Activated CD4-positive, alpha-beta T cell treated with anti-CD3 and anti-CD28 coated beads, Interleukin-2, amount 10 ng/mL, durations not matched to agents 7 days and 5 days (primary cell): ENCODE results near the gene SLC25A3. TPM values are rescaled to one million over a fixed set of nuclear protein-coding genes. Genes with fewer than 3 reads are reported as not detected.
"Not testable (repeated sequence)": the region's sequence is repeated elsewhere in the genome, so short reads cannot be mapped to it uniquely, and the experiment has no call there.

Experiments
- CTCF ChIA-PET: fragments of 350-600 bp; sonication (Branson Sonifier 250); formaldehyde crosslinking; loops from one replicate; lab custom pipeline; 2021; ENCODE audit warnings: antibody characterized with exemption; lab: Charles Lee
- POLR2A ChIA-PET: fragments of 350-600 bp; sonication (Branson Sonifier 250); formaldehyde crosslinking; loops from one replicate; lab custom pipeline; 2021; ENCODE audit warnings: antibody characterized with exemption; lab: Charles Lee
- DNase-seq: peaks from one replicate; pipeline ENCODE4 v3.0.0-alpha.2; 2020
- H3K27ac Mint-ChIP-seq: one replicate; pipeline ENCODE4 v1.8.0; 2021; ENCODE audit warnings: mild to moderate bottlenecking, moderate library complexity, mixed read lengths
- H3K27me3 Mint-ChIP-seq: one replicate; pipeline ENCODE4 v1.8.0; 2021; ENCODE audit warnings: mixed read lengths
- H3K36me3 Mint-ChIP-seq: one replicate; pipeline ENCODE4 v1.8.0; 2021; ENCODE audit warnings: low read depth, mixed read lengths
- H3K4me1 Mint-ChIP-seq: one replicate; pipeline ENCODE4 v1.8.0; 2021; ENCODE audit warnings: mixed read lengths
- H3K4me3 Mint-ChIP-seq: one replicate; pipeline ENCODE4 v1.8.0; 2021; ENCODE audit warnings: mild to moderate bottlenecking, moderate library complexity, mixed read lengths
- H3K9me3 Mint-ChIP-seq: one replicate; pipeline ENCODE4 v1.8.0; 2021; ENCODE audit warnings: mixed read lengths
- total RNA-seq, 2 experiments: library from RNA; stranded (reverse); gene quantifications; one replicate each; pipeline ENCODE4 v1.2.3, GENCODE V29; 2021

Gene SLC25A3
- total RNA-seq, 2 experiments from 2014 or later, result 333 to 355 TPM

DNA sequence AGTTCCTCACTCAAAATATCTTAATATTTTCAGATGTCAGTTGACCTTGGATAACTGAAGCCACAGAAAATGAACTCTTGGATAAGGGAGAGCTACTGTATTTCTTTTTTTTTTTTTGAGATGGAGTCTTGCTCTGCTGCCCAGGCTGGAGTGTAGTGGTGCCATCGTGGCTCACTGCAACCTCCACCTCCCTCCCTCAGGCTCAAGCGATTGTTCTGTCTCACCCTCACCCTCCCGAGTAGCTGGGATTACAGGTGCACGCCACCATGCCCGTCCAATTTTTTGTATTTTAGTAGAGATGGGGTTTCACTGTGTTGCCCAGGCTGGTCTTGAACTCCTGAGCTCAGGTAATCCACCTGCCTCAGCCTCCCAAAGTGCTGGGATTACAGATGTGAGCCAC is 3.8 kb downstream of the SLC25A3 start:
- CTCF ChIA-PET, result interaction anchor here (0.7 to 1.5 kb wide), 4 partner anchors 9 to 41 kb away, joined by 3 to 4 read pairs (median 4); no protein-coding TSS in a partner anchor
- DNase-seq, H3K27ac Mint-ChIP-seq, H3K4me3 Mint-ChIP-seq, H3K9me3 Mint-ChIP-seq, H3K27me3 Mint-ChIP-seq, POLR2A ChIA-PET: not testable (repeated sequence)
- Mint-ChIP-seq H3K36me3 (peaks cover 62% of the 10 kb centered on the region), H3K4me1 (peaks cover 33% of the 10 kb centered on the region)

DNA sequence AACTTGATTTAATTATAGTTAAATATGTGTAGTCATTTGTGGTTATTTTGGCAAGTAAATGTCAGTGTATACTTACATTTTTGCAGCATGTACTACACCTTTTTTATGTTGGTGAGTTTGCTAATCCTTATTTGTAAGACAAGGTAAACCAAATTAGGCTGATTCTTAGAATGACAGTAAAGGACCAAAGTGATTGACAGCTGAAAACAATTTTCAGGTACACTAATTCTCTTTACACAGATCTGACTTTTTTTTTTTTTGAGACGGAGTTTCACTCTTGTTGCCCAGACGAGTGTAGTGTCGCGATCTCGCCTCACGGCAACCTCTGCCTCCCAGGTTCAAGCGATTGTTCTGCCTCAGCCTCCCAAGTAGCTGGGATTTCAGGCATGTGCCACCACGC is 8.4 kb downstream of the SLC25A3 start:
- no peaks in the 10 kb centered on the region for H3K27me3 Mint-ChIP-seq
- POLR2A ChIA-PET, result interaction anchor here (0.5 kb wide), 1 partner anchor 38 kb away, joined by 3 read pairs; no protein-coding TSS in a partner anchor
- H3K4me1 Mint-ChIP-seq, result peaks cover 16% of the 10 kb centered on the region
- H3K9me3 Mint-ChIP-seq, result no peaks in the 10 kb centered on the region
- no peak overlapping the region for H3K4me3 Mint-ChIP-seq
- H3K27ac Mint-ChIP-seq, result no peak overlapping the region
- CTCF ChIA-PET, result interaction anchor here (0.6 to 1.4 kb wide), 4 partner anchors 11 to 49 kb away, joined by 3 to 7 read pairs (median 4); no protein-coding TSS in a partner anchor
- H3K36me3 Mint-ChIP-seq, result peaks cover 48% of the 10 kb centered on the region
- DNase-seq, result no peak

DNA sequence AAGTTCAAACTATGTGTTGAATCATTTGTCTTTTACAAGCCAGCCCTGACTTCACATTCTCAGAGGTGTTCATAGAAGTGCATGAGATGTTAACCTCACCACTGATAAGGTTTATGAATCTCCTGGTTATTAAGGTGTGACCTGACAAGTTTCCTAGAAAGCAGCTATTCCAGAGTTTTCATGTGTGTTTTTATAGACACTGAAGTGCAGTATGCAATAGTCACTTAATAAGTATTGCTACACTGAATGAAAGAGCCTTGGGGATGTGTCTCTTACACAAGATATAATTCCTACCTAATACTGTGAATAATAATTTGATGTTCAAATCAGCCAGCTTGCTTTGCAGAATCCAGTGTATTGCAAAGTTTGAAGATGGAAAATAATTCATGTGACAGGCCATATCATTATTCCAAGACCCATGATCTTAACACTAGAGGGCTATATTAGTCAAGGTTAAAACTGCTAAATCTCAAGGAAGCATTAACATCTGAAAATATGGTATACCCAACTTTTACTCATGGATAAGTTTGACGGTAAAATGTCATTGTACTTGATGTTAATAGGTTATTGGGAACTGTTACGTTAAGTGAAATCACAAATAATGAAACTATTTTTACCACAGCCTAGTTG is 13.0 kb downstream of the SLC25A3 start:
- Mint-ChIP-seq H3K27me3 (no peaks in the 10 kb centered on the region), H3K9me3 (no peaks in the 10 kb centered on the region), H3K4me3 (no peak overlapping the region), H3K36me3 (peaks cover 16% of the 10 kb centered on the region), H3K4me1 (peaks cover 12% of the 10 kb centered on the region), H3K27ac (no peak overlapping the region)
- ChIA-PET POLR2A (no interaction called here), CTCF (interaction anchor here (1.1 kb wide), 2 partner anchors 10 to 26 kb away, joined by 3 read pairs; no protein-coding TSS in a partner anchor)
- no peak for DNase-seq

DNA sequence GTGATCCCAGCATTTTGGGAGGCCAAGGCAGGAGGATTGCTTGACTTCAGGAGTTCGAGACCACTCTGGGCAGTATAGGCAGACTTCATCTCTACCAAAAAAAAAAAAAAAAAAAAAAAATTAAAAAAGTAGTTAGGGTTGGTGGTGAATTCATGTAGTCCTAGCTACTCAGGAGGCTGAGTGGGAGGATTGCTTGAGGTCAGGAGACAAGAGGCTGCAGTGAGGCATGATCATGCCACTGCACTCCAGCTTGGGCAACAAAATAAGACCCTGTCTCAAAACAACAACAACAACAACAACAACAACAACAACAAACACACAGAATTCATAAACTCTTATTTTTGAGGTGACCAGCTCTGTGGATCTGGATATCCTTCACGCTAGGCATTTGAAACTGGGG is 17.1 kb downstream of the SLC25A3 start:
- ChIA-PET CTCF (interaction anchor here (0.7 to 2.0 kb wide), 4 partner anchors 9 to 81 kb away, joined by 3 to 8 read pairs (median 4); partner anchors contain the start of gene SLC25A3), POLR2A (no interaction called here)
- Mint-ChIP-seq H3K36me3 (peaks cover 7% of the 10 kb centered on the region), H3K27me3 (no peaks in the 10 kb centered on the region), H3K4me1 (peaks cover 14% of the 10 kb centered on the region), H3K9me3 (no peaks in the 10 kb centered on the region), H3K4me3 (no peak overlapping the region), H3K27ac (no peak overlapping the region)
- DNase-seq, result no peak

DNA sequence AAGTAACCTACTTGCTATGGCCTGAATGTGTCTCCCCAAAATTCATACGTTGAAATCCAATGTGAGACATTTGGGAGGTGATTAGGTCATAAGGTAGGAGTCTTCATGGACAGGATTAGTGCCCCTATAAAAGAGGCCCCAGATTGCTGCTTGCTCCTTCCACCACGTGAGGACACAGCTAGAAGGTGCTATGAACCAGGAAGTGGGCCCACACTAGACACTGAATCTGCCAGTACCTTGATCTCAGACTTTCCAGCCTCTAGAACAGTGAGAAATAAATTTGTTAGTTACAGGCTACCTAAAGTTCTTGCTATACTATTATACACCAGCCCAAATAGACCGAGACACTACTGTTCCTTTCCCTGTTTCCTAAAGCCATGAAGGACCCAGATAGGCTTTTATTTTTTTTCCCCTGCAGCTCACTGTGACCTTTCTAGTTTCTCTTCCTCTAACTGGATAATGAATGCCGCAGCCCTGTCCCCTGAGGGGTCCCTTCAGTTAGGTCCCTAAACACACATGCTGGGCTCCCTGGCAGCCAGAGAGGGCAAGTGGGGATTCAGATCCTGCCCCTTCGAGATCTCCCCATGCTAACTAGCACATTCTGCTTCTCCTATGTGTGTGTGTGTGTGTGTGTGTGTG is 19.3 kb downstream of the SLC25A3 start:
- H3K9me3 Mint-ChIP-seq, result no peaks in the 10 kb centered on the region
- H3K4me3 Mint-ChIP-seq, result no peak overlapping the region
- peaks cover 8% of the 10 kb centered on the region for H3K36me3 Mint-ChIP-seq
- POLR2A ChIA-PET, result no interaction called here
- CTCF ChIA-PET, result interaction anchor here (0.6 to 1.1 kb wide), 3 partner anchors 11 to 197 kb away, joined by 4 to 7 read pairs (median 4); no protein-coding TSS in a partner anchor
- H3K4me1 Mint-ChIP-seq, result peaks cover 4% of the 10 kb centered on the region
- H3K27ac Mint-ChIP-seq, result peak overlapping the region; percentile 81
- no peaks in the 10 kb centered on the region for H3K27me3 Mint-ChIP-seq
- no peak for DNase-seq

DNA sequence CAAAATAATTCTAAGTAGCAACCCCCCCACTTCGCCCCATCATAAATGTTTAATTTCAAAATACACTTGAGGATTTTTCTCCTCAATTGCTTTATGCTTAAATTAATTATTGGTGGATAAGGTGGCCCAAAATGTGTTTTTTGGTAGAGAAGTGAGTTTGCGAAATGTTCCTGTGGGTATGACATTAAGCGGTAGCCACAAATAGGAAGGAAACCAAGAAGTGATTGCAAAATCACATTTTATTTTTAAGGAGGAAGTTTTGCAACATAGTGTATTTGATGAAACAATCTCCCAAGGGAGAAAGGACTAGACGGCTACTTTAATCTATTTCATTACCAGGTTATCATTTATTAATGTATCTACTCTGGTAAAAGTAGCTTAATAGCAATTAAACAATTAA is 25.5 kb downstream of the SLC25A3 start:
- POLR2A ChIA-PET, result no interaction called here
- Mint-ChIP-seq H3K27ac (no peak overlapping the region), H3K36me3 (peaks cover 4% of the 10 kb centered on the region), H3K4me3 (no peak overlapping the region), H3K4me1 (peaks cover 10% of the 10 kb centered on the region), H3K9me3 (no peaks in the 10 kb centered on the region), H3K27me3 (no peaks in the 10 kb centered on the region)
- CTCF ChIA-PET, result interaction anchor here (0.8 to 1.1 kb wide), 3 partner anchors 9 to 16 kb away, joined by 3 to 5 read pairs (median 4); no protein-coding TSS in a partner anchor
- no peak for DNase-seq

DNA sequence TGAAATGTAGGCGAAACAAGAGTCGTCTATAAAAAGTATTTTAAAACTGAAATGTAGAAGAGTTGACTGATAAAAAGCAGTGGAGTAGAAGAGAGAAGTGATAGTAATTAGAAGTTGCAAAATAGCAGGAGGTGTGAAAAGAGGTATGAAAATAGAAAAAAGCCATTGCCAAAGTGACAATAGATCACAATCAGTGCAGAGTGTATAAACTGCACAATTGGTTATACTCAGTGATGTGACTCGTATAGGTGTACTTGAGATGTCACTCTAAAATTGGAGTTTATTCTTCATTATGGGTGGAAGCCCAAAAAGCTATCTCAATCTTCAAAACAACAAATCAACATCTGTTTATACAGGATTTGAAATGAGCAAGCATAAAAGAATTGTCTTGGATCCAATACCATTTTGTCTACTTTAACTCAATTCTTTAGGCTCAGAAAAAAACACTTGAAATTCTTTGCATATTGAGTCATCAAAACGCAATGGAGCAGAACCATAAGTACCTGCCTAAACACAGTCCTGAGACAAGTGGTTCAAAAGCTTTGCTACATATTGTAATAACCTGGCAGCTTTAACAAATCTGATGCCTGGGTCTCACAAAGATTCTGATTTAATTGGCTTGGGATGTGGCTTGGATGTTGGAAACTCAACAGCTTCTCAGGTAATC is 42.3 kb downstream of the SLC25A3 start:
- H3K9me3 Mint-ChIP-seq, result no peaks in the 10 kb centered on the region
- H3K27ac Mint-ChIP-seq, result no peak overlapping the region
- peaks cover 29% of the 10 kb centered on the region for H3K36me3 Mint-ChIP-seq
- peaks cover 11% of the 10 kb centered on the region for H3K4me1 Mint-ChIP-seq
- no peaks in the 10 kb centered on the region for H3K27me3 Mint-ChIP-seq
- POLR2A ChIA-PET, result no interaction called here
- no peak overlapping the region for H3K4me3 Mint-ChIP-seq
- CTCF ChIA-PET, result interaction anchor here (0.6 kb wide), 2 partner anchors 32 to 84 kb away, joined by 3 to 4 read pairs; no protein-coding TSS in a partner anchor
- no peak for DNase-seq

DNA sequence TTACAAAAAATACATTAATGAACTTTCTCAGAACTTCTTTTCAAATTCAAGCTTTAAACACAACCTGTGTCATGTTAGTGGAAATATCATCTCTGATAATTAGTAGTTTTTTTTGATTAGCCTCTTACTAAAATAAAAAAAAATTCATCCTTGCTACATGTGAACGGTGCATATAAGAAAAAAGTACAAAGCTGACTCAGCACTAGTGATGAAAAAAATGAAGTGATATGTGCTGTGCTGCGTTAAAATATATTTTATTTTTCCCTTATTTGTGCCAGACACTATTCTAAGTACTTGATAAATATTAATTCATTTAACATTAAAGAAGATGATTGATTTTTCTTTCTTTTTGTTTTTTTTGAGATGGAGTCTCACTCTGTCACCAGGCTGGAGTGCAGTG is 43.6 kb downstream of the SLC25A3 start:
- H3K9me3 Mint-ChIP-seq, result no peaks in the 10 kb centered on the region
- H3K27ac Mint-ChIP-seq, result no peak overlapping the region
- no peak for DNase-seq
- ChIA-PET POLR2A (no interaction called here), CTCF (interaction anchor here (1.2 kb wide), 1 partner anchor 10 kb away, joined by 3 read pairs; no protein-coding TSS in a partner anchor)
- H3K36me3 Mint-ChIP-seq, result peaks cover 32% of the 10 kb centered on the region
- H3K4me3 Mint-ChIP-seq, result no peak overlapping the region
- H3K27me3 Mint-ChIP-seq, result no peaks in the 10 kb centered on the region
- H3K4me1 Mint-ChIP-seq, result peaks cover 20% of the 10 kb centered on the region

DNA sequence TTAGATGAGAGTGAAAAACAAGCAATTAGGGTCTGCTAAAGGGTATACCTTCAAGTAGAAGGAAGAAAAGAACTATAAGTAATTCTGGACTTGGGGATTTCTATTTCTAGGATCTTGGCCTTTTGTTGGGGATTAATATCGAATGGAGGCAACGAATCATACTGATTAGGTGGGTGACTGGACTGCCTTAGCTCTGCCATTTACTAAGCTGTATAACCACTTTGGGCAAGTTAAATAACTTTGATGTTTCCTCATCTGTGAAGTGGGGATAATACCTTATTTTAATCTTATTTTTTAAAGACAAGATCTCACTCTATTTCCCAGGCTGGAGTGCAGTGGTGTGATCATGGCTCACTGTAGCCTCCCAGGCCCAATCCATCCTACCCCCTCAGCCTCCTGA is 44.5 kb downstream of the SLC25A3 start:
- no peaks in the 10 kb centered on the region for H3K9me3 Mint-ChIP-seq
- no peak for DNase-seq
- POLR2A ChIA-PET, result no interaction called here
- peaks cover 25% of the 10 kb centered on the region for H3K4me1 Mint-ChIP-seq
- CTCF ChIA-PET, result interaction anchor here (1.2 to 2.2 kb wide), 3 partner anchors 9 to 41 kb away, joined by 3 to 6 read pairs (median 4); no protein-coding TSS in a partner anchor
- H3K27me3 Mint-ChIP-seq, result no peaks in the 10 kb centered on the region
- H3K4me3 Mint-ChIP-seq, result no peak overlapping the region
- peaks cover 28% of the 10 kb centered on the region for H3K36me3 Mint-ChIP-seq
- H3K27ac Mint-ChIP-seq, result no peak overlapping the region

DNA sequence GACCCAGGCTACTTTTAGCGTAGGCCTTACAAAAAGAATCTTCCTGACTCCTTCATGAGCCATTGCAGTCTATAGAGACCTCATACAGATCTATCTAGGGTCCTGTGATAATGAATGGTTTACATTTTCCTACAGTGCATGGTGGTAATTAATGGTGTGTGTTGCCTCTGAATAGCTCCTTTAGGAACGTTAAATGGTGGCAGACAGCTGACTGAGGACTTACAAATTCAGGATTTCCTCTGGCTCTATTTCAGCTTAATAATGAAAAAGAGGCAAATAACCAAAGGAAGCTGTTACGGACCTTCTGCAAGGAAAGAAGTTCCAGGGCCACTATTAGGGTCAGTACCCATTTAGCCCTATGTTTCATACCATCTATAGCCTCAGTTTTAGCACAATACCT is 46.0 kb downstream of the SLC25A3 start:
- Mint-ChIP-seq H3K36me3 (peaks cover 18% of the 10 kb centered on the region), H3K4me1 (peaks cover 33% of the 10 kb centered on the region), H3K27me3 (no peaks in the 10 kb centered on the region), H3K9me3 (no peaks in the 10 kb centered on the region), H3K27ac (no peak overlapping the region), H3K4me3 (no peak overlapping the region)
- ChIA-PET CTCF (interaction anchor here (1.4 to 2.2 kb wide), 3 partner anchors 9 to 72 kb away, joined by 5 to 6 read pairs (median 5); no protein-coding TSS in a partner anchor), POLR2A (interaction anchor here (1.0 kb wide), 1 partner anchor 38 kb away, joined by 3 read pairs; no protein-coding TSS in a partner anchor)
- DNase-seq, result no peak

DNA sequence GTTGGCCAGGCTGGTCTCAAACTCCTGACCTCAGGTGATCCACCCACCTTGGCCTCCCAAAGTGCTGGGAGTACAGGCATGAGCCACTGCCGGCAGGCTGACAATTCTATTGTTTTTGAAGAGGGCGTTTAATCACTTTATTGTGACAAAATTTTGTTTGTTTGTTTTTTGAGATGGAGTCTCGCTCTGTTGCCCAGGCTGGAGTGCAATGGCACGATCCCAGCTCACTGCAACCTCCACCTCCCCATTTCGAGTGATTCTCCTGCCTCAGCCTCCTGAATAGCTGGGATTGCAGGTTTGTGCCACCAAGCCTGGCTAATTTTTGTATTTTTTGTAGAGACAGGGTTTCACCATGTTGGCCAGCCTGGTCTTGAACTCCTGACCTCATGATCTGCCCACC is 49.3 kb downstream of the SLC25A3 start:
- H3K4me1 Mint-ChIP-seq, result peaks cover 39% of the 10 kb centered on the region
- POLR2A ChIA-PET, H3K36me3 Mint-ChIP-seq, DNase-seq, H3K9me3 Mint-ChIP-seq, H3K27me3 Mint-ChIP-seq: not testable (repeated sequence)
- CTCF ChIA-PET, result interaction anchor here (1.6 kb wide), 1 partner anchor 10 kb away, joined by 3 read pairs; no protein-coding TSS in a partner anchor
- peak overlapping the region; percentile 31 for H3K27ac Mint-ChIP-seq
- peak overlapping the region; percentile 98 for H3K4me3 Mint-ChIP-seq

DNA sequence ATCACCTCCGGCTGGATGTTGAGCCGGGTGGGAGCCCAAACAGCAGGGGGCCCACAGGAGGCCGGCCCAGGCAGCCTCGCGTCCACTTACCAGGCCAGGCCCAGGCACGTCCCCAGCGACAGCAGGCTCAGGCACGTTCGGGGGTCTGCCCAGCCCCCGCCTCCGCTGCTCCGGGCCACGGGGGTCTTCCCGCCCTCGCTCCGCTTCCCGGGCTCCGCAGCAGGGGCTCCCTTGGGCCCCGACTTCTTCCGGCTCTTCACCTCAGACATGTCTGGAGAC is 50.9 kb downstream of the SLC25A3 start:
- peak overlapping the region; percentile 98 for H3K4me3 Mint-ChIP-seq
- H3K36me3 Mint-ChIP-seq, result peaks cover 12% of the 10 kb centered on the region
- no peak for DNase-seq
- peak overlapping the region; percentile 95 for H3K27ac Mint-ChIP-seq
- peaks cover 38% of the 10 kb centered on the region for H3K4me1 Mint-ChIP-seq
- H3K9me3 Mint-ChIP-seq, result no peaks in the 10 kb centered on the region
- CTCF ChIA-PET, result interaction anchor here (0.7 to 1.5 kb wide), 4 partner anchors 8 to 51 kb away, joined by 3 to 5 read pairs (median 4); partner anchors contain the start of gene SLC25A3
- POLR2A ChIA-PET, result interaction anchor here (0.5 kb wide), 1 partner anchor 128 kb away, joined by 3 read pairs; no protein-coding TSS in a partner anchor
- H3K27me3 Mint-ChIP-seq, result no peaks in the 10 kb centered on the region
